Activated CD8-positive, alpha-beta memory T cell treated with anti-CD3 and anti-CD28 coated beads, Interleukin-2, amount 50 U/mL, for 1 hour (primary cell): ENCODE measurements around the gene RALB.
"Not testable (repeated sequence)": the region's sequence is repeated elsewhere in the genome, so short reads cannot be mapped to it uniquely, and the experiment has no call there.

Experiments used
- DNase-seq: peaks from one replicate; pipeline ENCODE4 v3.0.0-alpha.2; 2020; ENCODE audit errors: extremely low read depth

Gene RALB

DNA sequence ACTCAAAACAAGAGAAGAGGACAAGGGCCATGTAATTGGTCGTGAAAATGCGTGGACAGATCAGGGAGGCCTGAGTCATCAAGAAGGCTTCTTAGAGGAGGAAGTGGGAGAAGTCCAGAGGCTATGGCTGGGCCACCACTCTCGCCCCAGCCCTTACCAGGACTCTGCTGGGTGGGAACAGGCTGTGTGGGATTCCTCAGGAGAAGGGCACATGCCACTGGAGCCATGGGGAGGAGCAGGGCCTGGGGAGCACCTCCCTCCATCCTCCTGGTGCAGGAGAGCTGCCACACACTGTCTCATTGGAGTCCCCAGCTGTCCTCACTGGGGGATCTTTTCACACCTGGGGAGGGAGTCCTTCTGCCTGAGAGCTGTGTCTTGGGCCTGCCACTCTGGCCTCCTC is 9.4 kb upstream of the RALB start:
- no peak for DNase-seq

DNA sequence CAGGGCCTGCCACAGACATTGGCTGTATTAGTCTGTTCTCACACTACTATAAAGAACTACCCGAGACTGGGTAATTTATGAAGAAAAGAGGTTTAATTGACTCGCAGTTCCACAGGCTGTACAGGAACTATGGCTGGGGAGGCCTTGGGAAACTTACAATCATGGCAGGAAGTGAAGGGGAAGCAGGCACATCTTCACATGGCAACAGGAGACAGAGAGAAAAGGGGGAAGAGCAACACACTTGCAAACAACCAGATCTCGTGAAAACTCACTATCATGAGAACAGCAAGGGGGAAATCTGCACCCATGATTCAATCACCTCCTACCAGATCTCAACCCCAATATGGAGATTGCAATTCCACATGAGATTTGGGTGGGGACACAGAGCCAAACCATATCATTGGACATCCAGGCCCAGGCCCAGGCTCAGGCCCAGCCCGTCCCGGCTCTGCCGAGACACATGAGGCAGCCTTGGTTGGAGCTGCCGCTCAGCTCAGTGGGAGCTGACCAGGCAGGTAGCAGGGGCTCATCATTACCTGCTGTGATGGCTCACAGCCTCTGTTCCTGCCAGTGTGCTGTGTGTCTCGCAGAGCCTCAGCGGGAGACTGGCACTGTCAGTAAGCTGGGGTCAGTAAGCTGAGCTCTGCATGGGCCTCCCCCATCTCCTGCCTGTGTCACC is 8.6 kb upstream of the RALB start:
- DNase-seq = no peak

DNA sequence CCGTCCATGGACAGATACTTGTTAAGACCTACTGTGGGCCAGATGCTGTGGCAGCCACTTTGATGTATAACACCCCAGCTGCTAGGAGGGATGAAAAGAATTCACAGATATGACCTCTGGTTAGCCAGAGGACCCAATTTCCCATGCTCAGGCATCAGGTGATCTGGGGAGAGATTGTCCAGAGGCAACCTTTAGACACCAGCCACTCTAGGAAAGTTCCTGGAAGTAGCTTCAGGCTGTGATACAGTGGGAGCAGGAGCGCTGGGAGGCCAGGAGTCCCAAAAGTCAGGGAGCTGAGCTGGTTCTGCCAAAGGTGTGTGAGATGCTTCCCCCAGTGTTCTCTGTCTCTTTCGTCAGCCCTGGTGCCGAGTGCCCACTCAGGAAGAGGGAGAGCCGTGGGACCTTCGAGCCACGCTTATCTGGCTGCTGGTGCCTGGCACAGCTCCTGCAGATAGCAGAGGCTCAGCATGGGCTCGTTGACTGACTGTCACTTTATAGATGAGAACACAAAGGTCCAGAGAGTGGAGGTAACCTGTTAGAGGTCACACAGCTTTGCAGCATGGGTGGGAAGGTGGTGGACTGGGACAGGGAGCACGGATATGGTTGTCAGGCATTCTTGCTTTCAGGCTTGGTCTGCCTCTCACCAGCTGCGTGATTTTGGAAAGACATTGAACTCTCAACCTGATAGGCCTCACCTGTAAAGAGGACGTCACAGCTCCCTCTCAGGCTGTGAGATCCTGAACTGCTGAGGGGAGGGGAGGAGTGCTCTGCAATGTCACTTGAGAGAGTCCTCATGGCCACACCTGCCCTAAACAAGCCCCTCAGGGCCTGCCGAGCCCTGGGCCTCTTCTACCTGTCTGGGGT is 7.8 kb upstream of the RALB start:
- DNase-seq = no peak

DNA sequence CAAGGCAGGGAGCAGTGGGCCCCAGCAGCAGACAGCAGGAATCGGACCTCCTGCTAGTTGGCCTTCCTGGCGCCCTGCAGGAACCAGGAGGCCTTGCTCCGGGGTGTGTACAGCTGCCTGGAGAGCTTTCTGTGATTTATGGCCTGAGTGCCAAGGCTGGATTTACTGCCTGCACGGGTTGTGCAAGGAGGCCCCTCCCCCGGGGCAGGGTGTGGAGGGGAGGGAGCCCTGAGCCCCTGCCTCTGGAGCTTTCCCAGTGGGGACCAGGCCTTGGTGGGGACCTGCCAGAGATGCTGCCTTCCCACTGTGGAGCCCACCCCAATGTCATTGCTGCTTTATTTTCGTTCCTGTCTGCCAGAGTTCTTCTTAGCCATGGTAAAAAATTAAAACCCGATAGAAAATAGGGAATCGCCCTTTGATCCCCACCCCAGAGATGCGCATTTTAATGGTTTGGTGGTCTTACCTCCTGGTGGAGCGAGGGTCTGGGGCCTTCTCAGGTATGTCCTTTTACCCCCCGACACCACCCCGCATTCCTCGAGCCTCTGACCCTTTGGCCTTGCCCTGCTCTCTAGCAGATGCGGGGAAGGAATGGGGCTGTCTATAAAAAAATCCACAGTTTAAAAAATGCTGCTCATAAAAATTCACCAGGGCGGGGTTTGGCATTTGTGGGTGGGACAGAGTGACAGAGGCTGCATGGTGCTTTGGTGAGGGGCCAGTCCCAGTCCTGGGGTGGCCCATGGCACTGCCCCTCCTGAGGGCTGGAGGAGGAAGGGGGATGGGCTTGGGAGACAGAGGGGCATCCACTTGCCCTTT is 6.9 kb upstream of the RALB start:
- DNase-seq = no peak

DNA sequence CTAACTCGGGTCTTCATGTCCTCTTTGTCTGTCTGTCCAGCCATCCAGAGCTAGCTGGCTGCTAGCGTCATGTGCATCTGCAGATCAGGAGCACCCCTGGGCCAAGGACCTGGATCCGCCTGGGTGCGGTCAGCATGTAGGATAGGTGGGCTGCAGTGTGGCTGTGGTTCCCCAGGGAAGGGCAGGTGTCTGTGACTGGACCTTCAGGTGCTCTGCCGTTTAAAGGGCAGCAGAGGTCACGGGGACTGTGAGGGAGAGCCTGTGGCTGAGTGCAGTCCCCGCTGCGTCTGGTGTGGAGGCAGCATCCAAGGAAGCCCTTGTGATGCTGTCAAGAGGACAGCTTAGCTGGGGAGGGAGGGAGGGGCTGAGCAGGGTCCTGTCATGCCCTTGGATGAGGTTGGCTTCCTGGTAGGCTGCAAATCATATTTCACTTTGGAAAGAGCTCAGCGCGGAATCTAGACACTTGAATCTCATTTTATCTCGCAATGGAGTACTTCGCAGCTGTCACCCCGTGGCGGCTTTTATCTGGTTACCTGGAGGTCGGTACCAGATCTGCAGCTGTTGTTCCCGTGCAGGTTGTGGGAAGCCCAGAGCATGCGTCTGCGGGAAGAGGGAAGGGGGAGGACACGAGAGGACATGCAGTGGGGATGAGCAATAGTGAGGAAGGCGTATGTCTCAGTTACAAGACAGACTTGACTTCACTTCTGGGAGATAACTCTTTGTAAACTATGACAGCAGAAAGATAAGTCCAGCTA is 5.9 kb upstream of the RALB start:
- no peak for DNase-seq

DNA sequence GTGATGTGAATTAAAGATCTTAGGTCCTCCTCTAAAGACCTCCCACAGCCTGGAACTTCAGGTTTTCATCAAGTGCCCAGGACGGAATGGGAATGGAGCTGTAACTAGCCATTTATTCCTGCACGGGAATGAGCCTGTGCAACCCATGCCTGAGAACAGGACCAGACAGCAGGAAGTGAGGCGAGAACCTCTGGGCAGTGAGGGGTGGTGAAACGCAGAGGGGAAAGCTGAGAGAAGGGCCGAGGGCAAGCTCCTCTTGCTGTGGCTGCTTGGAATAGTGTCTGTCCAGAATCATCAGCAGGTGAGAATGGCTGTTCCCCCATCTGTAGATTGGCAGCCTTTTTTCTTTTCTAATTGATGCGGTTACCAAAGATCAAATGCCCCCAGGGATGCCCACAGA is 4.8 kb upstream of the RALB start:
- no peak for DNase-seq

DNA sequence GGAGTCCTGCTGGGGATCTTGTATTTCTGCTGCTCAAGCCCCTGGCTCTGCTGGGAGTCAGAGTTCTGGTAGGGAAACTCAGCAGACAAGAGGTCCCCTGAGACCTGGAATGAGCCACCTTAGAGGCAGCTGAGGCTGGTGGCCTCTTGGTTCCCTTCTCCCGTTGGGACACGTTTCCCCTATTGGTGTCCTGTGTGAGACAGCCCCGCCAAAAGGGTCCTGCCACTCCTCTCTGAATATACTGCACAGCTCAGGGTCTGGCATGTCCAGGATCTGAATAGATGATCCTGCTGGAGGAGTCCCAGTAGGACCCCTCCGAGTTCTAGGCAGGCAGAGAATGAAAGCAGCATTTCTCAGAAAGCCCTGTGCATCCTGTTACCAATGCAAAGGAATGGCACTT is 2.0 kb upstream of the RALB start:
- DNase-seq = no peak

DNA sequence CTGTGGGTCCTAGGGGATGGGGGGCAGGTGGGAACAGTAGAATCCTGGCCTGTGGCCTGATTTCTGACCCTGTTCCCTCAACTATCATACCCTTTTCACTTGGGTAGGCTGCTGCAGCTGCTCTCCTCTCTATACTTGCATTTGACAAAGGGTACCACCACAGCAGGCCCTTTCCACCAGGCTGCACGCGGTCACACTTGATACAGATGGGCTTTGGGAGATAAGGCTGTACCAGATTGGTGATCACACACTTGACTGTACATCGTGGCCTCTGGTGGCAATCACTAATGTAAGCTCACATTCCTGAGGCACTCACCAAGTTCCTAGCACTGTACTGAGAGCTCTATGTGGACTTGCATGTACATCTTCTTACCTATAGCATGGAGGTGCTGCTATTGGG is 1.6 kb upstream of the RALB start:
- no peak for DNase-seq

DNA sequence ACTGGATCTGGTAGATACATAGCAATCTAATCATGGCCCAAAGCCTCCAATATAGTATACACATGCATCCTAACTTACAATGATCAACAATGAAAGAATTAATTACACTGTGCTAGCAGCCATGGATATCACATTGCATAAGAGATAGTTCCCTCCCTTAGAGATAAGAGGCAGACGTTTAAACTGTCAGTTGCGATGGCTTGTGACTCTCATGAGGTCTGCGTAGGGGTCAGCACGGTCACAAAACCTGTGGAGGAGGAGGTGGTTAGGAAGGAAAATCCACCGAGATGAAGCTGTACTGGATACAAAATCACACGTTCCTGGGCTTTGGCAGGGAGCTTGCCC is 800 bp upstream of the RALB start:
- no peak for DNase-seq

DNA sequence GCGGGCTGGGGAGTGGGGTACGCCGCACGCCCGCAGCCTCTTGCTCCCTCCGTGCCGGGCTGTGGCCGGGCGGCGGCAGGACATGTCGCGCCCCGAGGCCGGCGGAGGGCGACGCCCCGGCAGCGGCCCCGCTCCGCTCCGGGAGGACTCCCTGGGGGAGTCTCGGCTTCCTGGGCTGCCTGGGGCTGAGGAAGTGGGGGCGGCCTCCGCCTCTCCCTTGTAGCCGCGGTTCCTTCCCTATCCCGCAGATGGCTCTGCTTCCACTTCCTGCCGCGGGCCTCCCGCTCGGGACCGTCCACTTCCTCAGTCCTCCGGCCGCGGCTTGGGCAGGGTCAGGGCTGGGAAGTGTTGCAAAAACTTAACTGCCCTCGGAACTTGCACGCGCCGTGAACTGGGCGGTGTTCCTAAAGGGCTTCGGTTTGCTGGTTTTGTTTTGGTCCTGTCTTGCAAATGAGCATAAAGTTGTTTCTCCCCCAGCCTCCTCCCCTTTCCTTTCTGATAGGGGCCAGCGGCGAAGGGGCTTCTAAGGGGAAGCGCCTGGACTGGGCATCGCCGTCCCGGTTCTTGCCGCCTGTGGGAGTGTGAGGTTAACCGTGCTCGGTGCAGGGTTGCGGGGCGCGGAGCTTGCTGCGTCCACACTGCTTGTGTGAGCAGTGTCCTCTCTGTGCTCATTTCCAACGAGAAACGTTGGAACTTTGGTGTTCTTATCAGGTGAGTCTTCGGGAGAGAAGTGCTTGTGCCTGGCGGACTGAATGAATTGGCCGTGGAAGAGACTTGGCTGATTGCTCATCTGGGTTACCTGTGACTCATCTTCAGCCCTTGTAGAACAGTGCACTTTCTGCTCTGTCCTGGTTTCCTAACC is 600 bp downstream of the RALB start:
- no peak for DNase-seq

DNA sequence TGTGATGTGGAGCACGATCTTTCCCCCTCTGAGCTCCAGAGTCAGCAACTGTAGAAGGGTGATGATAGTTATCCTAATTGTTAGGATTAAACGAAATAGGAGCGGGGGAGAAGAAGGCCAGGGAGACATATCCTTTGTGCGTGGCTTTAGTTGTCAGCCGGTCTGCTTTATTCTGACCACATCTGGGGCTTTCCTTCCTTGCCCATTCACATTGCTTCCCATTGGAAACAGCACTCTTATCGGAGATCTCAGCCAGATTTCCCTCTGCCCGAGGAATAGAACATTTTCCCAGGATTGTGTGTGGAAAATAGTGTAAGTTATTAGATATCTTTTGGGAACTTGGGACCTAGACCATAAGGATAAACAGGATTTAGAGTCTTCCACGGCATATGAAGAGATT is 1.5 kb downstream of the RALB start:
- no peak for DNase-seq

DNA sequence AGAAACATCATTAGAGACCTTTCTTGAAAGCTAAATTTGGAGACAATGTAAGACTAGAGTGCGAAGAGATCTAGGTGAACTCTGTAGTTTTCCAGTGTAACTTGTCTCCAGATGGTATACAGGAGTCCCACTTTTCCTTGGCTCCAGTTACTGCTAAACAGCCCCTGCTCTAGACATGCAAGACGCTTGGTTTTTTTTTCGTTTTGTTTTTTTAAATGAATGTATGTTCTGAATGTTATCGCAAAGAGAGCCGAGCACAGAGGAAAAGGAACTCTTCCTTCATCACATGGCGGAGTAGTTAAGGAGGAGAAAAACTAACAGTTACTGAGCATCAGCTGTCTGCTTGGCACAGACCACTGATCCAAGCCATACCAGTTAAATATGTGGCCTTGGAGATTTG is 2.4 kb downstream of the RALB start:
- no peak for DNase-seq

DNA sequence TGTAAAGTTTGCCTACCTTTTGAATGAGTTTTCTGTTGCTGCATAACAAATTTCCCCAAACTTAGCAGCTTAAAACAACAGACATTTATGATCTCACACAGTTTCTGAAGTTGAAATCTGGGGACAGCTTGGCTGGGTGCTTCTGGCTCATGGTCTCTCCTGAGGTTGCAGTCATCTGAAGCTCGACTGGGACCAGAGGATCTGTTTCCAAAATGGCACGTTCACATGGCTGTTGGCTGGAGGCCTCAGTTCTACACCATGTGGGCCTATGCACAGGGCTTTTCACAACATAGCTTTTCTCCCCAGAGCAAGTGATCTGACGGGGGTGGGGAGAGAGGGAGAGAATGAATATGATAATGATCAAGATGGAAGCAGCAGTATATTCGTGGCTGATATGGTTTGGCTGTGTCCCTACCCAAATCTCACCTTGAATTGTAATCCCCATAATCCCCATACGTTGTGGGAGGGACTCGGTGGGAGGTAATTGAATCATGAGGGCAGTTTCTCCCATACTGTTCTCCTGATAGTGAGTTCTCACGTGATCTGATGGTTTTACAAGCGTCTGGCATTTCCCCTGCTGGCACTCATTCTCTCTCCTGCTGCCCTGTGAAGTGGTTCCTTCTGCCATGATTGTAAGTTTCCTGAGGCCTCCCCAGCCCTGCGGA is 3.5 kb downstream of the RALB start:
- no peak for DNase-seq

DNA sequence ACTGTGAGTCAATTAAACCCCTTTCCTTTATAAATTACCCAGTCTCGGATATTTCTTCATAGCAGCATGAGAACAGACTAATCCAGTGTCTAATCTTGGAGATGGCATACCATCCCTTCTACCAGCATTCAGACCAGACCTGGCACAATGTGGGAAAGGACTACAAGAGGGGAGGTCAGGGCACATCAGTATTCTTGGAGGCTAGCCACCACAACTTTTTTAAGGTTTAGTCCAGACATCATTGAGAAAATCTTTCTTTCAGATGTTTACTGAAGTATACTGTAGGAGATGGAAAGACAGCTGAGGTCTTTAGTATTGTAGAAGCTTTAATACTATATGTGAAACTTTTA is 4.0 kb downstream of the RALB start:
- DNase-seq = no peak

DNA sequence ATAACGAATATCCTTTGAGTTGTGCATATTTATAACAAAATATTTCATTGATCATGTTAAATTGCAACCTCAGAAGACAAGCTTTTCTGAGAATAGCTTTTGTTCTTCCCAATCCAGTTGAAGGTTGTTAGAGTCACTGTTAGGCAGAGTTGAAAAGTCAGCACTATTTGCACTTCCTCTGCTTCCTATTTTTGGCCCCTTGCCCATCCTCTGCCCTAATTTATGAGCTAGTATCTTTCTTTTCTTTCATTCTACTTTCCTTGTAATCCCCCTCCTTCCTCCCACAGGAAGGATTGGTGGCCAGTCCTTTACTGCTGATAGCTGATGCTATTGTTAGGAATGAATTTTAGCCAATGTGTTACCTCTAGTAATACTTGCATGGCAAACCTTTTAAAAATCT is 4.9 kb downstream of the RALB start:
- no peak for DNase-seq

DNA sequence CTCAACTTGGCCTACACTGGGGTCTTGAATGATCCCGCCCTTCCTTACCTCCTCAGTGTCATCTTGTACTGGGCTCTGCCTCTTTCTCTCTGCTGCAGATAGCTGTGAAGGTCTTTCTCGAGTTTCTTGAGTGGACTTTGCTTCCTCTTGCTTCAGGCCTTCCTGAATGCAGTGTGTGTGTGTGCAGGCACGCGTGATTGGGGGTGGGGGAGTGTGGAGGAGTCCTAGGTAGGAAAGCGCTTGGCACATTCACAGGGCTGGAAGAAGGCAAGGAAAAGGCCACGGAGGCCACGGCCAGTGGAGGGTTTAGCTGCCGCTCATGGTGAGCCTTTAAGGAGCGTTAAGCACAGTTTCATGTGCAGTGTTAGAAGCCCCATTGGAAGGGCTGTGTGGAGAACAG is 5.5 kb downstream of the RALB start:
- DNase-seq = no peak

DNA sequence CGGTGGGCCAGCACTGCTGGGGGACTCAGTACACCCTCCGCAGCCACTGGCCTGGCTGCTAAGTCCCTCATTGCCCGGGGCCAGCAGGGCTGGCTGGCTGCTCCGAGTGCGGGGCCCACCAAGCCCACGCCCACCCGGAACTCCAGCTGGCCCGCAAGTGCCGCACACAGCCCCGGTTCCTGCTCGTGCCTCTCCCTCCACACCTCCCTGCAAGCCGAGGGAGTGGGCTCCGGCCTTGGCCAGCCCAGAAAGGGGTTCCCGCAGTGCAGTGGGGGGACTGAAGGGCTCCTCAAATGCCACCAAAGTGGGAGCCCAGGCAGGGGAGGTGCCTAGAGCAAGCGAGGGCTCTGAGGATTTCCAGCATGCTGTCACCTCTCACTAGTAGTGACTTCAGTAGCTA is 7.3 kb downstream of the RALB start:
- DNase-seq = not testable (repeated sequence)

DNA sequence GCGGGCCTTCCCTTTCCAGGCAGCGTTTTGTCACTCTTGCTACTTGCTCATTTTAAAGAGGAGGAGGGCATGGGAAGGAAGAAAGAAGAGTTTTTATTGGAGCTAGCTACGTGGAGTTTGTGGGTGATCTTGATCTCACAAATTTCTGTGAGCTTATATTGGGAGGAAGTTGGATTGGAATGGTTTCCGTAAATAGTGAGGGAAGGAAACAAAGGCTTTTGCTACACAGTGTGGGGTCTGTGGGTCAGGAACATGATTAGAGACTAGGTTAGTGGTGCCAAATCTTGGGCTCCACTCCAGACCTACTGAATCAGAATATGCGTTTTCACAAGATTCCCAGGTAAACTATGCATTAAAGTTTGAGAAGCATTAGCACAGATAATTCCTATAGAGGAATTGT is 8.1 kb downstream of the RALB start:
- DNase-seq = no peak

DNA sequence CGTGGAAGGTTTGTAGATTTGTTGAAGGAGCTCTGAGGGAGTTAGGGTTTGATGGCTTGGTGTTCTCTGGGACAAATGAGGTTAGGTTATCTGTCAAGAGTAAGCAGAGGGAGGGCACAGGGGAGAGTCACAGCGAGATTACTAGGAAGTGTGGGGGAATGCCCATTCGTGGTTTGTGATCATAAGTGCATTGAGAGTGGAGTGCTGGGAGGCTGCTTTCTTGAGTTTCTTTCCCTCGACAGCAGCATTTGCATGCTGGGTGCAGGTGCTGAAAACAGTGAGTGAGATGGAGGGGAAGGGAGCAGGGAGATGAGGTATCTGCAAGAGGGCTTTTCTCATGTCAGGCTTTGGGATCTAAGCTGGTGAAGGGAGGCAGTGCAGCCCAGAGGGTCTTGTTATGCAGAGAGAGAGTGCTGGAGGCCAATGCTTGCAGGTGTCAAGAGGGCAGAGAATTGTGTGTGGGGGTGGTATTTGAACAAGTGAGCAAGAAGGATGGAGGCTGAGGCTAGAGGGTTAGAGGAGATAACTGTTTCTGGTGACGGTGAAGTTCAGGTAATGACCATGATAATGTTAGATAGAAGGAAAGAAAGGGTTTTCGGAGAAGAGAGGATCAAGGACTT is 8.8 kb downstream of the RALB start:
- no peak for DNase-seq

DNA sequence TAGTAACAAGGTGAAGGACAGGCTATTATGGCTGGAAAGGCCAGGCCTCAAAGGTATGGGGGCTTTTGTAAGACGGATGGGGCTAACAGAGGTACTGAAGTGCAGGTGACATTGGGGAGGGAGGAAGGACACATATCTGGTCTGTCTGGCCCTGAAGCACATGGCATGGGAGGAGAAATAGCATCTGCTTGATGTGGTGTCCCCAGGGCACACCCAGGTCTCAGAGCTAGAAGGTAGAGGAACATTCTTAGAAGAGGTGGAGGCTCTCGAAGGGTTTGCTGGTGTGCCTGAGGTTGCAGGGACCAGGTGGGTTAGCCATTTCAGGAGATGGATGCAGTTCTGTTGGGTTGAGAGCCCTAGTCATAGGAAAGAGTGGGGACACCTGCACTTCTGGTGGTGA is 9.5 kb downstream of the RALB start:
- DNase-seq = no peak
